Gastroesophageal sphincter (tissue), 3 donors: ENCODE data around the gene TTC13.

Source experiments
- POLR2AphosphoS5 ChIP-seq: sonication (generic); formaldehyde crosslinking; IDR thresholded peaks from one replicate; pipeline ENCODE4 v1.6.1; 2017; ENCODE audit warnings: antibody characterized with exemption
- TF ChIP-seq, protein P1 (sequence below), 4 experiments: fragments of 200-600 bp in 2 of 4; fragments of 450-650 bp in 2 of 4; sonication (generic) in 1 of 4; IDR thresholded peaks; one replicate each; pipeline ENCODE4 v1.5.1; 2017 to 2019; ENCODE audit warnings: antibody characterized with exemption in 4 of 4, mild to moderate bottlenecking in 2 of 4, moderate library complexity in 2 of 4

DNA sequence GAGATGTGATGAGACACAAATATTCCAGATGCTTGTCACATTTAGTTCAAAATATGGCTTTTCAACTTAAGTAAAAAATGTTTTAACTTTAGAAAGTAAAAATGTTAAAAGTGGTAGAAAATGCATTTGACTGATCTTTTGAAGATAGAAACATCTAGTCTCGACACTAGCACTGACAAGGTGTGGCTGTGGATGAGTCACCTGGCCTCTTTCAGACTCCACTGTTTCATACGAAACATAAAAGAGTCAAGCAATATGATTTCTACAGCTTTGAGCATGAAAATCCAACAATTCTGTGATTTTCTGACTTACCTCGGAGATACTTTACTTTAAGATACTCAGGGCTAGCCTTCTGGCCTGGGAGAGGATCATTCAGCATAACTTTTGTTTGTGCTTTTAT is 47.7 kb downstream of the TTC13 start:
- no peak for TF ChIP-seq POLR2AphosphoS5
- TF ChIP-seq, protein P1, sequence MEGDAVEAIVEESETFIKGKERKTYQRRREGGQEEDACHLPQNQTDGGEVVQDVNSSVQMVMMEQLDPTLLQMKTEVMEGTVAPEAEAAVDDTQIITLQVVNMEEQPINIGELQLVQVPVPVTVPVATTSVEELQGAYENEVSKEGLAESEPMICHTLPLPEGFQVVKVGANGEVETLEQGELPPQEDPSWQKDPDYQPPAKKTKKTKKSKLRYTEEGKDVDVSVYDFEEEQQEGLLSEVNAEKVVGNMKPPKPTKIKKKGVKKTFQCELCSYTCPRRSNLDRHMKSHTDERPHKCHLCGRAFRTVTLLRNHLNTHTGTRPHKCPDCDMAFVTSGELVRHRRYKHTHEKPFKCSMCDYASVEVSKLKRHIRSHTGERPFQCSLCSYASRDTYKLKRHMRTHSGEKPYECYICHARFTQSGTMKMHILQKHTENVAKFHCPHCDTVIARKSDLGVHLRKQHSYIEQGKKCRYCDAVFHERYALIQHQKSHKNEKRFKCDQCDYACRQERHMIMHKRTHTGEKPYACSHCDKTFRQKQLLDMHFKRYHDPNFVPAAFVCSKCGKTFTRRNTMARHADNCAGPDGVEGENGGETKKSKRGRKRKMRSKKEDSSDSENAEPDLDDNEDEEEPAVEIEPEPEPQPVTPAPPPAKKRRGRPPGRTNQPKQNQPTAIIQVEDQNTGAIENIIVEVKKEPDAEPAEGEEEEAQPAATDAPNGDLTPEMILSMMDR (IDR thresholded peaks at IDR 0.05): no peak
